GM12892 (cell line): Measurements from ENCODE around the gene TPD52L1.

Experiments used
- POLR2A ChIP-seq: IDR thresholded peaks from 2 replicates; pipeline ENCODE4 v1.6.1; 2011; ENCODE audit warnings: low read depth, low read length, control low read depth
- POLR2AphosphoS5 ChIP-seq: IDR thresholded peaks from 2 replicates; pipeline ENCODE4 v1.6.1; 2011; ENCODE audit warnings: low read depth, low read length, control low read depth
- TAF1 ChIP-seq: IDR thresholded peaks from 2 replicates; pipeline ENCODE4 v1.6.1; 2011; ENCODE audit warnings: low read depth, mild to moderate bottlenecking, control low read depth, low read length, borderline replicate concordance

DNA sequence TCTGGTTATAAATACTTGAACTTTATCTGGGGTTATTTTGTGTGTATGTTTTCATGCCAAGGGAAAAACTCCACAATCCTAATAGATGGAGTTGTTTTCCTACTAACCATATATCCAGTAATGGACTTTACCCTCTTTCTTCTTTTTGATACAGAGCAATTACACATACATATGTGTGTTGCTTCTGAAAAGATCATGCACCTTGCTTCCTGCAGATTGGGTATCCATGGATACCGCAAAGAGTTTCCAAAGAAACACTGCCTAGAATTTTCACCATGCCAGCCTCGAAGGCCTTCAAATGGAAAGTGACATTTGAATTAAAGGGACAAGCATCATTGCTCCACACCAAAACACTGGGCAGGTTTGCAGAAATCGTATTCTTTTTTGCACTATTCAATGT, 121.4 kb downstream of the TPD52L1 start:
- TF ChIP-seq POLR2AphosphoS5 (no peak), POLR2A (no peak), TAF1 (no peak)
